Spinal cord (tissue), 10 donors: Measurements from ENCODE around the gene SLF1. TPM values are rescaled to one million over a fixed set of nuclear protein-coding genes. Genes with fewer than 3 reads are reported as not detected.
"Not testable (repeated sequence)": the region's sequence is repeated elsewhere in the genome, so short reads cannot be mapped to it uniquely, and the experiment has no call there.

Experiments used
- DNase-seq, 6 donors: peaks; one replicate each; pipeline versions ENCODE4 v3.0.0 to v3.0.0-alpha.2; 2013 to 2015; ENCODE audit warnings: low spot score in 6 of 6, low read depth in 4 of 6
- H3K27ac ChIP-seq: one replicate; pipeline ENCODE4 v1.5.1; 2013; ENCODE audit warnings: low read depth, low read length, control low read depth
- H3K27me3 ChIP-seq: one replicate; pipeline ENCODE4 v1.6.1; 2013; ENCODE audit warnings: low read length; ENCODE audit not compliant: control insufficient read depth, insufficient read depth
- H3K36me3 ChIP-seq: one replicate; pipeline ENCODE4 v1.6.1; 2013; ENCODE audit warnings: low read length; ENCODE audit not compliant: control insufficient read depth, insufficient read depth
- H3K4me1 ChIP-seq: one replicate; pipeline ENCODE4 v1.6.1; 2013; ENCODE audit warnings: low read length; ENCODE audit not compliant: control insufficient read depth, insufficient read depth
- H3K4me3 ChIP-seq: one replicate; pipeline ENCODE4 v1.5.1; 2013; ENCODE audit warnings: low read depth, low read length, control low read depth
- H3K9me3 ChIP-seq: one replicate; pipeline ENCODE4 v1.6.1; 2013; ENCODE audit warnings: low read length; ENCODE audit not compliant: control insufficient read depth, insufficient read depth
- WGBS: methylation state at CpG from one replicate; pipeline ENCODE4 v1.1.5; 2013; ENCODE audit warnings: missing lambda C conversion rate; ENCODE audit not compliant: insufficient coverage; 5-methylcytosine and 5-hydroxymethylcytosine counted together
- long read RNA-seq, 4 donors: transcript quantifications; one replicate each; lab custom pipeline, GENCODE V29; 2026
- polyA plus RNA-seq, 2 donors: library from polyadenylated mRNA; unstranded; fragments of 120-200 nt; gene quantifications; one replicate each; pipeline ENCODE4 v1.2.1, GENCODE V29; 2013; ENCODE audit not compliant: insufficient read length in 2 of 2
- total RNA-seq, 2 donors: library from RNA; depleted of rRNA in 1 of 2; stranded (reverse); fragments of 120-200 nt in 1 of 2; fragments of >200 nt in 1 of 2; gene quantifications; one replicate each; pipeline versions ENCODE4 v1.2.3 to v1.2.4, GENCODE V29; 2013 to 2014
- donor health status: healthy.

The SLF1 gene
- total RNA-seq (10 to 100 TPM; 15.2 to 21.1 TPM), polyA plus RNA-seq (10 to 100 TPM; 13.9 to 15.3 TPM)
- long read RNA-seq, donor 1, partial matches to known transcripts, result 0 of 1 reads
- long read RNA-seq, donor 1, other reads (novel, unspliced or antisense), result 0 of 1 reads
- long read RNA-seq, donor 2, result 0 reads
- long read RNA-seq, donor 3, result 0 reads
- long read RNA-seq, donor 4, partial matches to known transcripts, result 5 of 5 reads
- long read RNA-seq, donor 4, other reads (novel, unspliced or antisense), result 0 of 5 reads

- Histone ChIP-seq H3K27me3 (no peaks in the 10 kb centered on the region), H3K27ac (peak within 1 kb of the TSS; percentile 93), H3K4me3 (peak within 1 kb of the TSS; percentile 95), H3K4me1 (peaks cover 4% of the 10 kb centered on the region), H3K36me3 (no peaks in the 10 kb centered on the region), H3K9me3 (no peaks in the 10 kb centered on the region)
- WGBS, result 0% methylated on average over 61 of the region's 63 CpGs
- peak; percentile 82 to 97 (median 88) for DNase-seq
Measured at GRCh38 chr5:94618493-94619328, at the start of gene SLF1, which contains the start of gene KIAA0825. Gene SLF1 (plus strand): TSS chr5:94618669. CDS start chr5:94628811, 10,142 bp downstream. Gene KIAA0825 (minus strand): TSS chr5:94618604. CDS start chr5:94537126, 81,478 bp downstream.

- H3K27ac ChIP-seq, result no peak overlapping the region
- H3K9me3 ChIP-seq, result no peaks in the 10 kb centered on the region
- no peaks in the 10 kb centered on the region for H3K4me1 ChIP-seq
- H3K27me3 ChIP-seq, result no peaks in the 10 kb centered on the region
- H3K36me3 ChIP-seq, result no peaks in the 10 kb centered on the region
- DNase-seq, result no peak
- H3K4me3 ChIP-seq, result no peak overlapping the region
Measured at GRCh38 chr5:94571415-94571814, 47.1 kb upstream of the SLF1 start.

GRCh38 chr5:94573349-94573748 is 45.1 kb upstream of the SLF1 start:
- not testable (repeated sequence) for H3K4me1 ChIP-seq, H3K27me3 ChIP-seq, H3K9me3 ChIP-seq, H3K4me3 ChIP-seq, DNase-seq, H3K36me3 ChIP-seq, H3K27ac ChIP-seq
- 82% methylated on average over 1 of the region's 1 CpG for WGBS

GRCh38 chr5:94575196-94575595 is 43.3 kb upstream of the SLF1 start:
- Histone ChIP-seq H3K4me1 (no peaks in the 10 kb centered on the region), H3K9me3 (no peaks in the 10 kb centered on the region), H3K36me3 (no peaks in the 10 kb centered on the region), H3K27ac (no peak overlapping the region), H3K27me3 (no peaks in the 10 kb centered on the region), H3K4me3 (no peak overlapping the region)
- WGBS, result 100% methylated on average over 2 of the region's 4 CpGs
- DNase-seq, result no peak

- H3K4me1 ChIP-seq, result no peaks in the 10 kb centered on the region
- H3K27me3 ChIP-seq, result no peaks in the 10 kb centered on the region
- no peaks in the 10 kb centered on the region for H3K36me3 ChIP-seq
- H3K4me3 ChIP-seq, result no peak overlapping the region
- DNase-seq, result no peak
- no peaks in the 10 kb centered on the region for H3K9me3 ChIP-seq
- H3K27ac ChIP-seq, result no peak overlapping the region
Measured at GRCh38 chr5:94577466-94578245, 40.8 kb upstream of the SLF1 start.

- H3K27ac ChIP-seq, result no peak overlapping the region
- H3K4me1 ChIP-seq, result no peaks in the 10 kb centered on the region
- no peak overlapping the region for H3K4me3 ChIP-seq
- H3K9me3 ChIP-seq, result no peaks in the 10 kb centered on the region
- H3K27me3 ChIP-seq, result no peaks in the 10 kb centered on the region
- no peaks in the 10 kb centered on the region for H3K36me3 ChIP-seq
- WGBS, result 96% methylated on average over 6 of the region's 7 CpGs
- DNase-seq, result no peak
Measured at GRCh38 chr5:94595281-94595840, 23.1 kb upstream of the SLF1 start.

- no peak for DNase-seq
- no CpG with 5 or more reads among the region's 2 CpGs for WGBS
- H3K4me3 ChIP-seq, result no peak overlapping the region
- H3K27me3 ChIP-seq, result no peaks in the 10 kb centered on the region
- no peaks in the 10 kb centered on the region for H3K36me3 ChIP-seq
- no peaks in the 10 kb centered on the region for H3K4me1 ChIP-seq
- H3K27ac ChIP-seq, result no peak overlapping the region
- no peaks in the 10 kb centered on the region for H3K9me3 ChIP-seq
Measured at GRCh38 chr5:94613583-94613982, 4.9 kb upstream of the SLF1 start.

GRCh38 chr5:94614156-94614805 is 4.2 kb upstream of the SLF1 start:
- Histone ChIP-seq H3K4me3 (no peak overlapping the region), H3K27ac (no peak overlapping the region), H3K36me3 (no peaks in the 10 kb centered on the region), H3K9me3 (no peaks in the 10 kb centered on the region), H3K4me1 (no peaks in the 10 kb centered on the region), H3K27me3 (no peaks in the 10 kb centered on the region)
- 100% methylated on average over 2 of the region's 2 CpGs for WGBS
- no peak for DNase-seq

- Histone ChIP-seq H3K27me3 (no peaks in the 10 kb centered on the region), H3K4me3 (no peak overlapping the region), H3K27ac (no peak overlapping the region), H3K9me3 (no peaks in the 10 kb centered on the region), H3K36me3 (no peaks in the 10 kb centered on the region), H3K4me1 (peaks cover 4% of the 10 kb centered on the region)
- WGBS, result 100% methylated on average over 1 of the region's 3 CpGs
- DNase-seq, result no peak
Measured at GRCh38 chr5:94615862-94616261, 2.6 kb upstream of the SLF1 start.
